GM18517 (cell line): ENCODE results near the gene TMPRSS13.
"Not testable (repeated sequence)": the region's sequence is repeated elsewhere in the genome, so short reads cannot be mapped to it uniquely, and the experiment has no call there.

Experiments used
- ATAC-seq: cut with Tn5 transposase; IDR thresholded peaks from one replicate; pipeline ENCODE4 v1.9.1; 2021; ENCODE audit warnings: mild to moderate bottlenecking, moderate library complexity; ENCODE audit not compliant: unreplicated experiment

Gene TMPRSS13

DNA sequence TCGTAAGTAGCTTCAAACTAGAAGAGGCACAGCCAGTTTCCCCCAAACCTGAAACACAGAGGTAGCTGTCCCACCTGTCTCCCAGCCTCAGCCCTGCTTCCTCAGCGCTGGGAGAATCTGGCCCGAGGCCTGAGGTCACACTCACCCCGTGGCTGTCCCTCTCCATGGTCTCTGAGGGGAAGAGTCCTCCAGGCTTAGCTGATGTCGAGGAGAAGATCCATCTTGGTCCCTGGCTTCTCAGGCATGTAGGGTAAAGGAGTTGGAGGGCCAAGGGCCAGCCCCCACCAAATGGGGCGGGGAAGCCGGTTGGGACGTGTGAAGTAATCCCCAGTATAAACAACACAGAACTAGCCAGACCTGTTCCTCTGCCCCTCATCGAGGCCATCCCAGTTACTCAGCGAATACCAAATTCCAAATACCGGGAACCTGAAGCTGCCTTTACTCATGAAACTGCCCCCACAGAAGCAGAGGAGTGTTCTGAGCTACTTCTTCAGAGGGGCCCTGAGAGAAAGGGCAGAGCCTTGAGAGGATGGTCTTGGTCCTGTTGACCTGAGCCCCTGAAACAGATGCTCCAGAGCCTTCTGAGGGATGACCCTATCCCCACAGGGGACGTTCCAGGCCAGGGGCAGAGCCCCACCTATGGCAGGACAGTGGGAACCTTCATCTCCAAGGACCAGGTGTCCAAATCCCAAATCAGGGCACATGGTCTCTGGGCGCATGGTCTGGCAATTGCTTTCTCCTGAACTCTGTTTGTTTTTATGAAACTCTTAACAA, at the start of gene TMPRSS13:
Gene TMPRSS13 (minus strand): TSS at position 261 of the 774 bp plus-strand sequence. CDS start 95 bp downstream, at position 166.
- no peak for ATAC-seq

DNA sequence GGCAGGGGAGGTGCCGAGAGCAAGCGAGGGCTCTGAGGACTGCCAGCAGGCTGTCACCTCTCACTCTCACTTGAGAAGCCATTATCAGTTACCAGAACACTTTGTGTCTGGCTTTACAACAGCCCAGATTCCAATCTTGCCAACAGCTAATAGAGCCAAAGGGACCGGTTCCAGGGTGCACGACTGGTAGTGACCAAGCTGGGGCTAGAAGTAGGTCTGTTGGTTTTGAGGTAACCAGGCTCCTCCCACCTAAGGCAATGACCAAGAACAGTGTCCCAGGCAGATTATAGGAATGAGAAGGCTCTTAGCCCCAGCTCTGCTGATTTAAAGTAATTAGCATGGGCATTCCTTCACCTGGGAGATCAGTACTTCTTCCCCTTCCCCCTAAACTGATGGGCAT, 49.8 kb upstream of the TMPRSS13 start:
- ATAC-seq: no peak

DNA sequence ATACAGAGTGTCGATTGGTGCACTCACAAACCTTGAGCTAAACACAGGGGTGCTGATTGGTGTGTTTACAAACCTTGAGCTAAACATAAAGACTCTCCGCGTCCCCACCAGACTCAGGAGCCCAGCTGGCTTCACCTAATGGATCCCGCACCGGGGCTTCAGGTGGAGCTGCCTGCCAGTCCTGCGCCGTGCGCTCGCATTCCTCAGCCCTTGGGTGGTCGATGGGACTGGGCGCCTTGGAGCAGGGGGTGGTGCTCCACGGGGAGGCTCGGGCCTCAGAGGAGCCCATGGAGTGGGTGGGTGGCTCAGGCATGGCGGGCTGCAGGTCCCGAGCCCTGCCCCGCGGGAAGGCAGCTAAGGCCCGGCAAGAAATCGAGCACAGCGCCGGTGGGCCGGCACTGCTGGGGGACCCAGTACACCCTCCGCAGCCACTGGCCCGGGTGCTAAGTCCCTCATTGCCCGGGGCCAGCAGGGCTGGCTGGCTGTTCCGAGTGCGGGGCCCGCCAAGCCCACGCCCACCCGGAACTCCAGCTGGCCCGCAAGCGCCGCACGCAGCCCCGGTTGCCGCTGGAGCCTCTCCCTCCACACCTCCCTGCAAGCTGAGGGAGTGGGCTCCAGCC, 49.2 kb upstream of the TMPRSS13 start:
- not testable (repeated sequence) for ATAC-seq

DNA sequence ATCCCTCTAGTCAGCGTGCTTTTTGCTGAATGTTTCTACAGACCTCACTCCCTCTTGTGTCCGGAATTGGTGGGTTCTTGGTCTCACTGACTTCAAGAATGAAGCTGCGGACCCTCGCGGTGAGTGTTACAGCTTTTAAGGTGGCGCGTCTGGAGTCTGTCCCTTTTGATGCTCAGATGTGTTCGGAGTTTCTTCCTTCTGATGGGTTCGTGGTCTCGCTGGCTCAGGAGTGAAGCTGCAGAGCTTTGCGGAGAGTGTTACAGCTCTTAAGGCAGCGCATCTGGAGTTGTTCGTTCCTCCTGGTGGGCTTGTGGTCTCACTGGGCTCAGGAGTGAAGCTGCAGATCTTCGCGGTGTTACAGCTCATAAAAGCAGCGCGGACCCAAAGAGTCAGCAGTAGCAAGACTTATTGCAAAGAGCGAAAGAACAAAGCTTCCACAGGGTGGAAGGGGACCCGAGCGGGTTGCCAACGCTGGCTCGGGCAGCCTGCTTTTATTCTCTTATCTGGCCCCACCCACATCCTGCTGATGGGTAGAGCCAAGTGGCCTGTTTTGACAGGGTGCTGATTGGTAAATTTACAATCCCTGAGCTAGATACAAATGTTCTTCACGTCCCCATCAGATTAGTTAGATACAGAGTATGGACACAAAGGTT, 48.5 kb upstream of the TMPRSS13 start:
- not testable (repeated sequence) for ATAC-seq

DNA sequence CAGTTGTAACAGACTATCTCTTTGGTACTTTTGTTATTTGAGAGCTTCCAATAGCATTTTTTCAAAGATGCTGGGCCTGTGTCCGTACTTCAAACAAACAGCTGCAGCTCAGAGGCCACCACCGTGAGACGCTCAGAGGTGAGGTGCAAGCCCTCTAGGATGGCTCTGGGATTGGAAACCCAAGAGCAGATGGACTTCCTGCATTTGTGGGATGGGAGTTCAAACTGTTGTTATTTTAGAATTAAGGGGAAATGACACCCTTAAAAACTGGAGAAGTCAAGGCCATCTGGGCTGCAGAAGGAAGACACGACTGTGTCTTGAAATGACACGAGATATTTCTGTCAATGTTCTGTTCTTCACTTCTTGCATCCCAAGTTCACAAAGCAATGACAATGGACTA, 47.8 kb upstream of the TMPRSS13 start:
- no peak for ATAC-seq

DNA sequence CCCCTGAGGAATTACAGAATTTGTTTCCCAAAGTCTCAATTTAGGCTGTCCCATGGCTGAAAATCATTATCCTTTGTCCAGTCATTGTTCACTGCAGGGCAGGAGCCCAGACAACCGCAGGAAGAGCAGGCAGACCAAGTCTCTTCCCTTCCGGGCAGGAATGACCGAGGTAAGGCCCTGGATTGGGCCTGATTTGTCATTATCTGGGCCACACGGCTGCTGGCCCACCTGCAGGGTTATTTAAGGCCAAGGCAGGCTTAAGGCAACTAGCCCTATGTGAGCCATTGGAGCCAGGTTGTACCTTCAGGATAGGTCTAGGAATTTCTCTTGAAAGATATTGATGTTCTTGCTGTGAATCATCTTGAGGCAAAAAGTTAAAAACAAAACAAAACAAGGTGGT, 47.2 kb upstream of the TMPRSS13 start:
- ATAC-seq: no peak

DNA sequence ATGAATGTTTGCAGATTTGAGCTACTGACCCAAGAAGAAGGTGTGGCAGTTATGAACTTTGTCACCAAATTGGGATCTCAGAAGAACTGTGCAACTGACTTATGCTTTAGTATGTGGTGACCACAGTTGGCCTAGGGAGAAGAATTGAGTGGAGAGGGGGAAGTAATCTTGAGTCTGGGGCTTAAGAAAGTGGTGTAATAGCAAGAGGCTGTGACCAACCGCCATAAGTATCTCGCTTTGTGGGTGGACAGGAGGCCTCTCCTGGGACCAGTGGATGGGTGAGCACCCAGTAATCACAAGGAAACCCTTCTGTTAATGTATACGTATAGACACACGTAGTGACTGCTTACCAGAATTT, 44.3 kb upstream of the TMPRSS13 start:
- no peak for ATAC-seq

DNA sequence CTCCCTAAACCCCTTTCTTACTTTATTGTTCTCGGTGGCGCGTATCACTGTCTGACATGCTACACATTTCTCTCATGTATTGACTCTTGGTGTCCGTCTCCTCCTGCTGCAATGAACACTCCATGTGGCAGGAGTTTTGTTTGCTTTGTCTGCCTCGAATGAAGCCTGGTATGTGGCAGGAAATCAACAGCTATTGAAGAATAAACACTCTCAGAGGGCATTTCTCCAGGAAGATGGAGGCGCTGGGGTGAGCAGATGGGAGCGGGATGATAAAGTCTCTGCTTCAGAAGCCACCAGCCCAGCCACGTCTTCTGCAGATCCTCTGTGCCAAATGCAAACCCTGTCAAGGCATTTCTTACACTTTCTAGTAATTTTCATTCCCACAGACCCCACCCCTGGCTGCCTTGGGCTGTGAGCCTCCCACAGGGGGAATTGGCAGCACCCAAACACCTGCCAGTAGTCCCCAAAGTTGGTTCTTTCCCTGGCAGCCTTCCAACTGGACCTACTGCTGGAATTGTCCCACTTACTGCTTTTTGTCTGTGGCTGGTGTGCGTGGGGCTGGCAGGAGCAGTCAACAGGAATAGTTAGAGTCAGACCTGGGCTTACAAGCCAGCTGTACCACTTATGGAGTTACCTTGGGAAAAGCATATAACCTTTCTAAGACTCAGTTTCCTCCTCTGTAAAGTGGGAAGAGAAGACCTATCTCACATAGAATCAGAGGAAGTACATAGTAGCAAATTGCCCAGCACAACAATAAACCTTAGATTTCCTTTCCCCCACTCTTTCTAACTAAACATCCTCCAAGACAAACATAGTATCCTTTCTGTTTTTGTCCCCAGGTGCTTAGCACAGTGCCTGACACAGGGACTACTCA, 43.7 kb upstream of the TMPRSS13 start:
- ATAC-seq: no peak

DNA sequence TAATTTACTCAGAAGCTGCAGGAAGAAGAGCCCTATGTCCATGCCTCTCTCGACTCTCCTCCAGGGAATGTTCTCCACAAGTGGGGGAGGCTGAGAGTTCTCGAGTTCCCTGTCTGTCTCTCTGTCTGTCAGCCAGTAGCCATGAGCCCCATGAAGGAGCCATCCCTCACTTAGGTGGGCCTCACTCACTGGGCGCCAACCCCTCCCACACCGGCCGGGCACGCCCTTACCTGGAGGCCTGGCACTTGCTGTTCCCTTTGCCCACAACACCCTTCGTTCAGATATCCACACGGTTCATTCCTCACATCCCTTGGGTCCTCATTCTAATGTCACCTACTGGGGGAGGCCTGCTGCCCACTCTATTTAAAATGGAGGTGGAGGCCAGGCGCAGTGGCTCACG, 42.8 kb upstream of the TMPRSS13 start:
- no peak for ATAC-seq

DNA sequence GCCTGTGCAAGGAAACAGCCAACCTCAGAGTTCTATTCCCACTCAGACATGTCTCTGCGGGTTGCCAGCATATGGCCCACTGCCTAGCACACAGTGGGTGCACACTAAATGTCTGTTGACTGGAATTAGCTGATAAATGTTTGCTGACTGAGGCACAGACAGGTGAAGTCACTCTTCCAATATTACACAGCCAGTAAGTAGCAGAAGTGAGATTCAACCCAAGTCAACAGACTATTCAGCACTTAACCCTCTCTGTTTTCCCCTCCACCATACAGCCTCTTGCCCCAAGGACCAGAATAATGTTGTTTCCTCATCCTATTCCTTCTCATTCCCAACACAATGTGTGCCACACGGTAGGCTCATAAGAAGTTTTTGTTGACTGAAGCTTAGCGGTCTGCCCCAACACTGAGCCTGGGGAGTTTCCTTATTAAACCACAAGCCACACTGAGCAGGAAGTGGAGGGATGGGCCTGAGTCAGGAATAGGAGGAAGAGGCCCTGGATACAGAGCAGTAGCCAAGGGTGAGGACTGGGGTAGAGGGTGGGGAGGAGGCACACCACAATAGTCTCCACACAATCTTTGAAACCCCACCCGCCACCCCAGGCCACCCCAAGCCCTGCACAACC, 41.3 kb upstream of the TMPRSS13 start:
- ATAC-seq: no peak

DNA sequence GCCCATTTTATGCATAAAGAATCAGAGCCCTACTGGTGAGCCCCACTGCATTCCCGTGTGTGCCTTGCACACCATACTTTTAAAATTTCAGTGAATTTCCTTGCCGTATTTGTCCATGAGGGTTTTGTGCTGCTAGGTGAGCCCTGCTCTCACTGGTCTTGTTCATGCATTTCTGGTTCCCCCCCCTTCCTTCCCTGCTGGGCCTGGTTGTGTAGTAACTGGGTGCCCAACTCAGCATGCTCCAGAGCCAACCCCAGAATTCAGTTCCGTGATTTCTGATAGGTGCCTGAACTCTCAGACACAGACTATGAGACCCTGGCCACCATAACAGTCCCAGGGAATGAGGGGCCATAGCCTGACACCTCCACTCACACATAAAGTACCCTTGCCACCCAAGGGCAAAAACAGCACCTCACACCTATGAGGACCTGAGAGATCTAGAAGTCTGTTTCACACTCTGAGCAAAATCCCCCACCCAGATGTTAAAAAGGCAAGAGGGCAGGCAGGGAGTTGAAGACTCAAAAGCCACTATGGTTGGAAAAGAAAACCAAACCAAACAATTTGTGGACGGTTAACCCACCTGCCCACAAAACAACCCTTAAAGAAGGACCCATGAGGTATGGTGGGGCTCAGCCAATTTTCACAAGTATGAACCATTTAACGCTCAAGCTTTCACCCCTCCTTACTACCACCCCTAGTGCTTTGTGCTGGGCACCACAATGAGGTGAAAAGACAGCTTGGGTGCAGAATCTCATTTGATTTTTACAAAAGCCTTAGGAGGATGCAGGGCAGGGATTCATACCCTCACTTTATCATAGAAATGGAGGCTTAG, 40.2 kb upstream of the TMPRSS13 start:
- no peak for ATAC-seq

DNA sequence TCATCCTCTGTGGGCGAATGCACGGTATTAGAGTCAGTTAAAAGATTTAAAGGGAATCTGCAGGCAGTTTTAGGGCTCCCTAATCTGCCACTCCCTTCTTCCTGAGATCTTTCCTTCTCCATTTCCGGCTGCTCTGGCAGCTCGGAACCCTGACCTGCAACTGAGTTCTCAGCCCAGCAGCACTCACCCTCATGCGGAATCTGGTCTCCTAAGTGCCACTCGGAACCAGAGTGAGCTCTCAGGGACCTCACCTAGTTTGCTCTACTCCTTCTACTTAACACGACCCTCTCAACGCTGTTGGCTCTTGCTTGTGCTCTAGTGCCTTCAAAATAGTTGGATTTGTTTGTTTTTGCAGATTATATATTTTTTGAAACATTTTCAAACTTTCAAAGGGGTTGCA, 37.7 kb upstream of the TMPRSS13 start:
- ATAC-seq: no peak

DNA sequence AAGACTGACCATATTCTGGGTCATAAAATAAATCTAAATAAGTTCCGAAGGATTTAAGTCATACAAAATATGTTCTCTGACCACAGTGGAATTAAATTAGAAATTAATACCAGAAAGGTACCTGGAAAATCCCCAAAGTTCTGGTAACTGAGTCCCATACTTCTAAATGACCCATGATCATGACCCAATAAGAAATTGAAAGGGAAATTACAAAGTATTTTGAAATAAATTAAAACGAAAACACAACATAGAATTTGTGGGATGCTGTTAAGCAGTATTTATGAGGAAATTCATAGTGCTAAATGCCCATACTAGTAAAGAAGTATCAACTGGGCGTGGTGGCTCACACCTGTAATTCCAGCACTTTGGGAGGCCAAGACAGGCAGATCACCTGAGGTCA, 33.6 kb upstream of the TMPRSS13 start:
- ATAC-seq: no peak

DNA sequence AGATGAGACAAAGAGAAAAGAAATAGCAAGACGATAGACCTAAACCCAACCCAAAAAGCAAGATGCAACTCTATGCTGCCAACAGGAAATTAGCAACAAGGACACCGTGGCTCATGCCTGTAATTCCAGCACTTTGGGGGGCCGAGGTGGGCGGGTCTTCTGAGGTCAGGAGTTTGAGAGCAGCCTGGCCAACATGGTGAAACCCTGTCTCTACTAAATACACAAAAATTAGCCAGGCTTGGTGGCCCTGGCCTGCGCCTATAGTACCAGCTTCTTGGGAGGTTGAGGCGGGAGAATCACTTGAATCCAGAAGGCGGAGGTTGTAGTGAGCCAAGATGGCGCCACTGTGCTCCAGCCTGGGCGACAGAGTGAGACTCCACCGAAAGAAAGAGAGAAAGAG, 32.7 kb upstream of the TMPRSS13 start:
- no peak for ATAC-seq

DNA sequence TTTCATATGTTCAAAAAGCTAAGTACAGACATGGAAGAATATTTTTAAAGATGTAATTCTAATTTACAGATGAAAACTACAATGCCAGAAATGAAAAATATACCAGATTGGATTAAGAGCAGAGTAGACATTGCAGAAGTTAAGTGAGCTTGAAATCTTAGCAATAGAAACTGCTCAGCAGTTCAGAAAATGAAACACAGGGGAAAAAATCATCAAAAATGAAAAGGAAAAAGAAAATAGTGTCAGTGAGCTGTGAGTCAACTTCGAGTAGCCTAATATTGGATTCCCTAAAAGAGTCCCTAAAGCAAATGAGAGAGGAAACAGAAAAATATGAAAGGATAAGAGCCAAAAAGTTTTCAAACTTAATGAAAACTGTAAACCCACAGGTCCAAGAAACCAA, 31.2 kb upstream of the TMPRSS13 start:
- ATAC-seq: no peak

DNA sequence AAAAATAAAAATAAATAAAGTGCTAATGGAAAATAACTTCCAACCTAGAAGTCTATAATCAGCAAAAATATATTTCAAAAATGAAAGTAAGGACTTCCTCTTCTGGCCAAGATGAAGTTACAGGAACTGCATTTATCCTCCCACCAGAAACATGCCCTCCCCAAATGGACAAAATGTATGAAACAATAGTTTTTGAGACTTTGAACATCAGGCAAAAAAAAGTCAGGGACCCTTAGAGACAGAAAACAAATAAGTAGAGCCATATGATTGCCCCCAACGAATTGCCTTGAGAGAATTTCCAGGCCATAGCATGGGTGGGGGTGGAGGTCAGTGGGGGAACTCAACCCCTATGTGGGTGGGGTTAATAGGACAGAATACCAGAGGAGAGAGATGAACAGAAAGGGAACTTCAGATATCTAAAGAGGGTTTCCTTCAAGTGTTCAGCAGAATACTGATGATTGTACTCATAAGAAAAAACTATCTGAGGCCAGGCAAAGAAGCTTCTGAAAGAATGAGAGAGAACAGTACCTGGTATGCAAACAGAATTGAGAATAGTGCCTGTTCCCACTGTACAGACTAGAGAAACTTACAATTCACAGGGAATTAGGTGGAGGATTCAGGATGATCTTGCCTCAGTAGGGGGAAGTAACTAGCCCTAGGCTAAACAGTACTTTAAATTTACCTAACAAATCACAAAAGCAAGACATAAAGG, 30.4 kb upstream of the TMPRSS13 start:
- ATAC-seq: no peak

DNA sequence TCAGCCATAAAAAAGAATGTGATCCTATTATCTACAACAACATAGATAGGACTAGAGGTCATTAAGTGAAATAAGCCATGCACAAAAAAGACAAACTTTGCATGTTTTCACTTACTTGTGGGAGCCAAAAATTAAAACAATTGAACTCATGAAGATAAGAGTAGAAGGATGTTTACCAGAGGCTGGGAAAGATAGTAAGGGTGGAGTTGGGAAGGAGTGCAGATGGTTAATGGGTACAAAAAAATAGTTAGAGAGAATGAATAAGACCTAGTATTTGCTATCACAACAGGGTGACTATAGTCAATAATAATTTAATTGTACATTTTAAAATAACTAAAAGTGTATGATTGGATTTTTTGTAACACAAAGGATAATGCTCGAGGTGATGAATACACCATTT, 29.7 kb upstream of the TMPRSS13 start:
- no peak for ATAC-seq

DNA sequence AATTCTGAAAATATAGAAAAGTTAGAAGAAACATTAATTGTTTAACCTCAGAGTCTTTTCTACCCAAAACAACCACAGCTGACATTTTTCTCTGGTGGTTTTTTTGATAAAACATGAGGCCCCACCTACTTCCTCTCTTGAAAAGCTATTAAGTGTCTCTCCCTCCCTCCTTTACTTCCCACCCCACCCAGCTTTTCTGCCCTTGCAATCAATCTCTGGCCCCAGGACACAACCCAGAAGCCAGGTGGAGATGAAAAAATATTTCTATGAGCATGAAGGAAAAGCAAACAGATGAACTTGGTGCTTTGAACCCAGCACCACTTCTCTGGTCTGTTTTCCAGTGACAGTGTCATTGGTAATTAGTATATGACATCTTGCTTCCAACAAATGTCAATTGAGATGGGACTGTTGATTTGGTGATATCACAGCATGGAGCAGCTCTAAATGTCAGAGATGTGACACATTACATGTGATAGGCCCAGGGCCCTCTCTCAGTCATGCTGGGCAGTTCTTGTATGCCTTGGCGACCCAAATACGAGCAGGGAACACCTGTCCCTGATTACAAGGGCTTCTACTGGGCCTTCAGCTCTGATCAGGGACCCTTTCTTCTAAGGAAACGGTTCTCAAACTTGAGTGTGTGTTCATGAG, 23.9 kb upstream of the TMPRSS13 start:
- ATAC-seq: no peak
